Osteocyte (in vitro differentiated cells): ENCODE data around the gene UBR3. TPM values are rescaled to one million over a fixed set of nuclear protein-coding genes. Genes with fewer than 3 reads are reported as not detected.
"Not testable (repeated sequence)": the region's sequence is repeated elsewhere in the genome, so short reads cannot be mapped to it uniquely, and the experiment has no call there.

Source experiments
- DNase-seq: peaks from one replicate; pipeline ENCODE4 v3.0.0; 2021; ENCODE audit warnings: mixed read lengths; ENCODE audit not compliant: unreplicated experiment; ENCODE audit errors: extremely low spot score
- H3K27ac Mint-ChIP-seq: one replicate; pipeline ENCODE4 v1.8.0; 2021; ENCODE audit warnings: mild to moderate bottlenecking, mixed read lengths; ENCODE audit not compliant: unreplicated experiment
- H3K27me3 Mint-ChIP-seq: one replicate; pipeline ENCODE4 v1.8.0; 2021; ENCODE audit warnings: mixed read lengths; ENCODE audit not compliant: unreplicated experiment
- H3K36me3 Mint-ChIP-seq: one replicate; pipeline ENCODE4 v1.8.0; 2021; ENCODE audit warnings: mixed read lengths; ENCODE audit not compliant: unreplicated experiment
- H3K4me1 Mint-ChIP-seq: one replicate; pipeline ENCODE4 v1.8.0; 2021; ENCODE audit warnings: mixed read lengths; ENCODE audit not compliant: unreplicated experiment
- H3K4me3 Mint-ChIP-seq: one replicate; pipeline ENCODE4 v1.8.0; 2021; ENCODE audit warnings: mild to moderate bottlenecking, moderate library complexity, mixed read lengths; ENCODE audit not compliant: unreplicated experiment
- H3K9me3 Mint-ChIP-seq: one replicate; pipeline ENCODE4 v1.8.0; 2021; ENCODE audit warnings: mixed read lengths; ENCODE audit not compliant: unreplicated experiment
- CTCF ChIP-seq: fragments of 200-600 bp; sonication (generic); IDR thresholded peaks from 2 replicates; pipeline ENCODE4 v1.5.0; 2021; ENCODE audit warnings: antibody characterized with exemption, mild to moderate bottlenecking, moderate library complexity
- total RNA-seq: library from RNA; stranded (reverse); gene quantifications from 2 replicates; pipeline ENCODE4 v1.2.1, GENCODE V29; 2021

Gene UBR3
- total RNA-seq, 1 donor from 2014 or later: 38.0 TPM

- no peak overlapping the region for H3K27ac Mint-ChIP-seq
- no peaks in the 10 kb centered on the region for H3K9me3 Mint-ChIP-seq
- TF ChIP-seq CTCF: no peak
- no peak overlapping the region for H3K4me3 Mint-ChIP-seq
- H3K36me3 Mint-ChIP-seq: peaks cover 27% of the 10 kb centered on the region
- DNase-seq: no peak
- H3K27me3 Mint-ChIP-seq: no peaks in the 10 kb centered on the region
- H3K4me1 Mint-ChIP-seq: peaks cover 6% of the 10 kb centered on the region
Observed at GRCh38 chr2:169897834-169898233, 70.6 kb downstream of the UBR3 start.

GRCh38 chr2:169900103-169900502 lies 72.8 kb downstream of the UBR3 start:
- peaks cover 27% of the 10 kb centered on the region for H3K36me3 Mint-ChIP-seq
- DNase-seq, H3K27me3 Mint-ChIP-seq, H3K4me3 Mint-ChIP-seq, H3K4me1 Mint-ChIP-seq, H3K9me3 Mint-ChIP-seq, H3K27ac Mint-ChIP-seq: not testable (repeated sequence)

- no peak for DNase-seq
- peaks cover 21% of the 10 kb centered on the region for H3K36me3 Mint-ChIP-seq
- no peaks in the 10 kb centered on the region for H3K27me3 Mint-ChIP-seq
- H3K27ac Mint-ChIP-seq: no peak overlapping the region
- no peaks in the 10 kb centered on the region for H3K9me3 Mint-ChIP-seq
- no peak overlapping the region for H3K4me3 Mint-ChIP-seq
- TF ChIP-seq CTCF: no peak
- peaks cover under 1% of the 10 kb centered on the region for H3K4me1 Mint-ChIP-seq
Observed at GRCh38 chr2:169900686-169901085, 73.4 kb downstream of the UBR3 start.

- H3K9me3 Mint-ChIP-seq: no peaks in the 10 kb centered on the region
- TF ChIP-seq CTCF: no peak
- H3K27me3 Mint-ChIP-seq: no peaks in the 10 kb centered on the region
- H3K27ac Mint-ChIP-seq: no peak overlapping the region
- no peak for DNase-seq
- peaks cover 22% of the 10 kb centered on the region for H3K36me3 Mint-ChIP-seq
- H3K4me3 Mint-ChIP-seq: no peak overlapping the region
- no peaks in the 10 kb centered on the region for H3K4me1 Mint-ChIP-seq
Observed at GRCh38 chr2:169906731-169907130, 79.5 kb downstream of the UBR3 start.

GRCh38 chr2:169909376-169909775 lies 82.1 kb downstream of the UBR3 start:
- TF ChIP-seq CTCF: no peak
- no peaks in the 10 kb centered on the region for H3K4me1 Mint-ChIP-seq
- H3K4me3 Mint-ChIP-seq: no peak overlapping the region
- no peaks in the 10 kb centered on the region for H3K9me3 Mint-ChIP-seq
- H3K27ac Mint-ChIP-seq: no peak overlapping the region
- no peaks in the 10 kb centered on the region for H3K27me3 Mint-ChIP-seq
- peaks cover 21% of the 10 kb centered on the region for H3K36me3 Mint-ChIP-seq
- DNase-seq: no peak
